GM18909 (cell line): ENCODE data around the gene IZUMO4.
"Not testable (repeated sequence)": the region's sequence is repeated elsewhere in the genome, so short reads cannot be mapped to it uniquely, and the experiment has no call there.

Source experiments
- ATAC-seq: cut with Tn5 transposase; IDR thresholded peaks from one replicate; pipeline ENCODE4 v1.9.1; 2021; ENCODE audit warnings: mild to moderate bottlenecking; ENCODE audit not compliant: unreplicated experiment, poor library complexity

The IZUMO4 gene

GRCh38 chr19:2121416-2122051 is 24.8 kb downstream of the IZUMO4 start:
- no peak for ATAC-seq

- no peak for ATAC-seq
Observed at GRCh38 chr19:2122251-2122650, 25.5 kb downstream of the IZUMO4 start.

- no peak for ATAC-seq
Observed at GRCh38 chr19:2122982-2123381, 26.3 kb downstream of the IZUMO4 start.

GRCh38 chr19:2123682-2124387 is 27.1 kb downstream of the IZUMO4 start:
- no peak for ATAC-seq

GRCh38 chr19:2126879-2127518 is 30.3 kb downstream of the IZUMO4 start:
- ATAC-seq, result no peak

GRCh38 chr19:2127758-2128157 is 31.0 kb downstream of the IZUMO4 start:
- ATAC-seq, result no peak

GRCh38 chr19:2128252-2128651 is 31.5 kb downstream of the IZUMO4 start:
- ATAC-seq, result not testable (repeated sequence)

GRCh38 chr19:2129022-2129421 is 32.3 kb downstream of the IZUMO4 start:
- ATAC-seq, result no peak

- ATAC-seq, result no peak
Observed at GRCh38 chr19:2129486-2129885, 32.8 kb downstream of the IZUMO4 start.

GRCh38 chr19:2129892-2130770 is 33.4 kb downstream of the IZUMO4 start:
- ATAC-seq, result no peak

- ATAC-seq, result not testable (repeated sequence)
Observed at GRCh38 chr19:2131012-2131975, 34.6 kb downstream of the IZUMO4 start.

- no peak for ATAC-seq
Observed at GRCh38 chr19:2132191-2132590, 35.5 kb downstream of the IZUMO4 start.

- no peak for ATAC-seq
Observed at GRCh38 chr19:2132731-2133490, 36.2 kb downstream of the IZUMO4 start.

GRCh38 chr19:2135474-2136402 is 39.0 kb downstream of the IZUMO4 start:
- ATAC-seq, result no peak

- no peak for ATAC-seq
Observed at GRCh38 chr19:2136796-2137195, 40.1 kb downstream of the IZUMO4 start.

- no peak for ATAC-seq
Observed at GRCh38 chr19:2138061-2138728, 41.5 kb downstream of the IZUMO4 start.
